Karpas-422 (cell line): ENCODE data around the gene WASHC4. TPM values are rescaled to one million over a fixed set of nuclear protein-coding genes. Genes with fewer than 3 reads are reported as not detected.

Experiments
- DNase-seq: peaks from one replicate; pipeline ENCODE4 v3.0.0-alpha.2; 2015
- H2AFZ ChIP-seq: fragments of 200-600 bp; sonication (generic); 2 replicates; pipeline ENCODE4 v1.6.1; 2014; ENCODE audit warnings: antibody characterized with exemption, low read length, mixed read lengths
- H3K27ac ChIP-seq: fragments of 200-600 bp; sonication (generic); 2 replicates; pipeline ENCODE4 v1.5.1; 2014; ENCODE audit warnings: mild to moderate bottlenecking, low read length, moderate library complexity
- H3K27me3 ChIP-seq: fragments of 200-600 bp; sonication (generic); 2 replicates; pipeline ENCODE4 v1.6.1; 2014; ENCODE audit warnings: low read length, mixed read lengths
- H3K36me3 ChIP-seq: fragments of 200-600 bp; sonication (generic); 2 replicates; pipeline ENCODE4 v1.6.1; 2014; ENCODE audit warnings: low read length, mixed read lengths; ENCODE audit not compliant: insufficient read depth
- H3K4me1 ChIP-seq: fragments of 200-600 bp; sonication (generic); 2 replicates; pipeline ENCODE4 v1.6.1; 2014; ENCODE audit warnings: mild to moderate bottlenecking, low read length, mixed read lengths
- H3K4me2 ChIP-seq: fragments of 200-600 bp; sonication (generic); 2 replicates; pipeline ENCODE4 v1.6.1; 2014; ENCODE audit warnings: low read length, low read depth, mild to moderate bottlenecking; ENCODE audit not compliant: poor library complexity, severe bottlenecking
- H3K4me3 ChIP-seq: fragments of 200-600 bp; sonication (generic); 2 replicates; pipeline ENCODE4 v1.5.1; 2014; ENCODE audit warnings: mild to moderate bottlenecking, antibody characterized with exemption, low read length, mixed read lengths
- H3K79me2 ChIP-seq: fragments of 200-600 bp; sonication (generic); 2 replicates; pipeline ENCODE4 v1.6.1; 2014; ENCODE audit warnings: mild to moderate bottlenecking, low read length, mixed read lengths
- H3K9ac ChIP-seq: fragments of 200-600 bp; sonication (generic); 2 replicates; pipeline ENCODE4 v1.6.0; 2014; ENCODE audit warnings: low read length
- H3K9me2 ChIP-seq: fragments of 200-600 bp; sonication (generic), shearing (Covaris generic); replicated peaks from 2 replicates; pipeline ENCODE4 v1.6.0; 2014; ENCODE audit warnings: mild to moderate bottlenecking, low read length, moderate library complexity; ENCODE audit not compliant: insufficient read depth
- H3K9me3 ChIP-seq: fragments of 300-700, 200-600 bp; sonication (generic); 2 replicates; pipeline ENCODE4 v1.6.1; 2014; ENCODE audit warnings: low read length, mixed read lengths
- H4K20me1 ChIP-seq: fragments of 200-600 bp; sonication (generic); 2 replicates; pipeline ENCODE4 v1.6.1; 2014; ENCODE audit warnings: mild to moderate bottlenecking, antibody characterized with exemption, low read length, low read depth; ENCODE audit not compliant: insufficient read depth
- total RNA-seq: library from RNA; depleted of rRNA; stranded (reverse); fragments of >200 nt; shearing (Covaris generic); gene quantifications from 2 replicates; pipeline ENCODE4 v1.2.3, GENCODE V29; 2014; ENCODE audit warnings: low replicate concordance

The WASHC4 gene
- total RNA-seq, 1 experiment from 2014 or later, result 93.0 TPM

DNA sequence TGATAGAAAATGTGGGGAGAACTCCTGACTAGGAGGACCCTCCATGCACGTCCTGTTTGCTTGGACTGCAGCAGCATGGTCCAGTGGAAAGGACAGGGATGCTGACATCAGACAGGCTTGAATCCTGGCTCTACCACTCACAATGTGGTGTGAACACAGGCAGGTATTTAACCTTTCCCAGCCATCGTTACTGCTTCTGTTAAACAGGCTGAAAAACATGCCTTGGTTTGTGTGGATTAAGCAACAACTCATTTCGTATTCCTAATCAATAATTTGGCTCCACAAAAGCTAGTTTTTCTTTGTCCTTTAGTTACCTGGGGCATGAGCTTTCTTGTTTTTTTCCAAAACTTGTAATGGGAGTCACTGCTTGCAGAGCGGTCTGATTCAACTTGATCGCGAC lies 87.4 kb downstream of the WASHC4 start:
- Histone ChIP-seq H3K36me3 (peaks cover 23% of the 10 kb centered on the region; the same call in 1 of the 2 replicates), H3K4me2 (no peak overlapping the region), H3K4me3 (no peak overlapping the region), H3K9me2 (no peaks in the 10 kb centered on the region), H3K79me2 (no peaks in the 10 kb centered on the region), H3K27me3 (no peaks in the 10 kb centered on the region), H3K4me1 (no peaks in the 10 kb centered on the region), H2AFZ (no peak overlapping the region), H4K20me1 (no peaks in the 10 kb centered on the region), H3K9ac (no peak overlapping the region), H3K9me3 (no peaks in the 10 kb centered on the region), H3K27ac (no peak overlapping the region)
- no peak for DNase-seq

DNA sequence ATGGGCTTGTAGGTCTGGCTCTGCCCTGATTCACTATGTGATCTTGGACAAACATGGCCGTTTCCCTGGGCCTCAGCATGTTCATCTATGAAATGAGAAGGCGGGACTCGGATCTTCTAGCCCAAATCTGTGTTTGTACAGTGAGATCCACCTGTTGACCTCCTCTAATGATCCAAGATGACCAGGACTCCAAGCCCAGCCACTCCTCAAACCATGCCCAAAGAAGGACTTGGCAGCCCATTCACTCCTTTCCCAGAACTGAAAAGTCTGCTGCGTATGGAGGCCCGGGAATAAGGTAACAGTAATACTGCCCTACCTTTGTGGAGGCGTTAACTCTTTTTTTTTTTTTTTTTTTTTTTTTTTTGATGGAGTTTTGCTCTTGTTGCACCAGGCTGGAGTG lies 88.6 kb downstream of the WASHC4 start:
- peaks cover 15% of the 10 kb centered on the region; the same call in 1 of the 2 replicates for H3K36me3 ChIP-seq
- no peak overlapping the region for H2AFZ ChIP-seq

DNA sequence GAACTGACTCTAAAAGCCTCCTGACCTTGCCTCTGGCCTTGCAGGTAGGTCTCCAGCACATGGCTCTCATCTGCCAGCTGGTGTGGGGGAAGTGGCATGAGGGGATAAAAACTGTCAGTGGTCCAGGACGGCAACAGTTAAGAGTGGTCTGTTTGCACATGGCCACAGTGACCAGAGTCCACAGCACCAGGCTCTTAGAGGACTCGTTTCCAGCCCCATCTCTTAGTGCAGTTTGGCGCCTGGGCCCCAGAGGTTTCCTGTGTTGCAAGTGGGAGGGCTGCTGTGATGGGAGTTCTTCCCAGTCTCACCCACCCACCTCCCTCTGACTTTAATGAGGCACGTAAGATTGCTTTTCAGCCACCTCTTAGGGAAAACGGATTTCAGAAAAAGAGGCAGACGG lies 91.4 kb downstream of the WASHC4 start:
- Histone ChIP-seq H4K20me1 (no peaks in the 10 kb centered on the region), H3K4me1 (peaks cover 18% of the 10 kb centered on the region), H3K79me2 (no peaks in the 10 kb centered on the region), H3K27me3 (no peaks in the 10 kb centered on the region), H3K36me3 (peaks cover 12% of the 10 kb centered on the region; the same call in 1 of the 2 replicates), H3K27ac (no peak overlapping the region), H3K9ac (no peak overlapping the region), H2AFZ (no peak overlapping the region), H3K4me2 (no peak overlapping the region), H3K9me2 (no peaks in the 10 kb centered on the region), H3K4me3 (no peak overlapping the region), H3K9me3 (no peaks in the 10 kb centered on the region)
- no peak for DNase-seq

More for the DNA sequence above, 88.6 kb downstream of the WASHC4 start:
- Histone ChIP-seq H3K4me1 (peaks cover 2% of the 10 kb centered on the region), H3K9me3 (no peaks in the 10 kb centered on the region), H3K9ac (no peak overlapping the region), H3K4me3 (no peak overlapping the region), H3K4me2 (no peak overlapping the region), H3K27me3 (no peaks in the 10 kb centered on the region), H4K20me1 (no peaks in the 10 kb centered on the region), H3K79me2 (no peaks in the 10 kb centered on the region), H3K9me2 (no peaks in the 10 kb centered on the region), H3K27ac (no peak overlapping the region)
- no peak for DNase-seq

DNA sequence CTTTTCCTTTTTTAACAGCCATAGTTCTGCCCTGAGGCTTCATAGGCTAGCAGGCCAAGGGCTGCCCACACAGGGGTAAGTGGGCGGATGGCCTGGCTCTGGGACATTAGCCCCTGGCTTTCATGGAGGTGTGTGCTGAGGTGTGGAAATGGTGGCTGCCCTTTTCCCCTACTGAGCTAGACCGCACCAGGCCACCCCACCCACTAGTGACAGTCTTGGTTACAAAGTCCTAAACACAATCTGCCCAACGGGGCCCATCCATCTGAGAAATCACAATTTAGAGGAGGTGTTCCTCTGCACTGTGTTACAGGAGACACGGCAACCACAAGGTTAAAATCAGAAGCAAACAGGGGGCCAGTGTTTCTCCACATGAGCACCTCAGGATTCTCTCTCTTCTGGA lies 92.9 kb downstream of the WASHC4 start:
- Histone ChIP-seq H3K36me3 (peaks cover 4% of the 10 kb centered on the region; the same call in 1 of the 2 replicates), H3K4me2 (no peak overlapping the region), H3K27ac (no peak overlapping the region), H3K9me2 (no peaks in the 10 kb centered on the region), H2AFZ (no peak overlapping the region), H3K9ac (no peak overlapping the region), H4K20me1 (no peaks in the 10 kb centered on the region), H3K79me2 (no peaks in the 10 kb centered on the region), H3K4me1 (peaks cover 18% of the 10 kb centered on the region), H3K4me3 (no peak overlapping the region), H3K9me3 (no peaks in the 10 kb centered on the region), H3K27me3 (no peaks in the 10 kb centered on the region)
- no peak for DNase-seq

DNA sequence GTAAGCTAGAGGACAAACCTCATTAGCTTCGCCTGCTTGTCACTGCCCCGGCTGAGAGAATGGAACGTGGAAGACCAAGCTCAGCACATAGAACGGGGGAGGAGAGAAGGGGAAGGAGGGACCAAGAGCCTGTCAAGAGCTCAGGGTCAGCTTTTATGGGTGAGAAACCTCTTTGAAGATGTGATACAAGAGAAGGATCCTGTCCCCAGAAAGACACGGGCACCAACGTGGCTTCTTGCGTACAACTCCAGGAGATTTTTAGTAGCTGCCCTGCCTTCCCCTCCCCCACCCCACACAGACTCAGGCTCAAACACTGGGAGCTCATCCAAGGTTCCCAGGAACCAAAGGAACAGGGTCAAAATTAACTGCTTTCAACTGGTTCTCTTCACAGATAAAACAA lies 93.8 kb downstream of the WASHC4 start:
- Histone ChIP-seq H3K4me1 (peaks cover 18% of the 10 kb centered on the region), H3K79me2 (no peaks in the 10 kb centered on the region), H3K4me3 (no peak overlapping the region), H3K27ac (no peak overlapping the region; the same call in 1 of the 2 replicates), H3K36me3 (peaks cover 4% of the 10 kb centered on the region; the same call in 1 of the 2 replicates), H3K27me3 (no peaks in the 10 kb centered on the region), H3K9me3 (no peaks in the 10 kb centered on the region), H3K9ac (no peak overlapping the region), H3K4me2 (peak overlapping the region; percentile 5), H4K20me1 (no peaks in the 10 kb centered on the region), H3K9me2 (no peaks in the 10 kb centered on the region), H2AFZ (no peak overlapping the region)
- DNase-seq, result no peak

DNA sequence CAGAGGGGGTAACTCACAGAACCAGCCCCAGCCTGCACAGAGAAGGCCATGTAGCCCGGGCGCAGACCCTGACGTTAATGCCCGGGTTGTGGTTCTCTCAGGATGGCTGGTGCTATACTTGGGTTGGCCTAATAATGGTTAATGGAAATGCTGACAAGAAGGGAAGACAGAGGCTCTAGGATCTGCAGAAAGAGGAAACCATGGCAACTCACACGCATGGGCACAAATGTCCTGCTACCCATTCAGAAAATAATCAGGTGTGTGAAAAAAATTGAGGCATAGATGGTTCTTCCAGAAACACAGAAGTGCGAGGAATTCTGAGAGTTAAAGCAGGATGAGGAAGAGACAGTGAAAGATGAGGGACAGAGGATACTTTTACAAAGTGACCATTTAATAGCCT lies 94.7 kb downstream of the WASHC4 start:
- no peak for DNase-seq
- H3K27ac ChIP-seq, result peak overlapping the region; percentile 56
- H3K9me3 ChIP-seq, result no peaks in the 10 kb centered on the region
- H3K79me2 ChIP-seq, result no peaks in the 10 kb centered on the region
- H3K4me3 ChIP-seq, result no peak overlapping the region
- H4K20me1 ChIP-seq, result no peaks in the 10 kb centered on the region
- H3K9me2 ChIP-seq, result no peaks in the 10 kb centered on the region
- no peak overlapping the region for H3K9ac ChIP-seq
- H3K27me3 ChIP-seq, result no peaks in the 10 kb centered on the region
- no peak overlapping the region for H3K4me2 ChIP-seq
- H3K36me3 ChIP-seq, result peaks cover 4% of the 10 kb centered on the region; the same call in 1 of the 2 replicates
- H3K4me1 ChIP-seq, result peaks cover 18% of the 10 kb centered on the region
- H2AFZ ChIP-seq, result no peak overlapping the region

DNA sequence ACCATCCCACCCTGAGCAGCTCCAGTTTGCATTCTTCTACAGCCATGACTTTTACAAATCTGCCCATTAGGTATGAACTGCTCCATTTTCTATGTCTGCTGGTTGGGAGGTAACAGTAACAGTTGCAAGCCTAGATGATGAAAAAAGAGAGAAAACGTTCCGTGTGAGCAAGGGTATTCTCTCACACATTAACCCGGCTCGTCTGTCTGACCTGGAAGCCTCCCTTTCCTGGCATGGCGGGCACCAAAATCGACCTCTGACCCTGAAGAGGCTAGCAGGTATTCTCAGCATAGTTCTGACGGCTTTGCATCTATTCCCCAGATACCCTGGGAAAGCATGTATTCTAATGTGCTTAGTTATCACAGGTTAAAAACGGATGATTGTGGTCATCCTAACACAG lies 96.6 kb downstream of the WASHC4 start:
- Histone ChIP-seq H3K27me3 (no peaks in the 10 kb centered on the region), H3K4me3 (no peak overlapping the region), H3K36me3 (peaks cover 4% of the 10 kb centered on the region; the same call in 1 of the 2 replicates), H3K79me2 (no peaks in the 10 kb centered on the region), H3K4me1 (peaks cover 18% of the 10 kb centered on the region), H3K9me3 (no peaks in the 10 kb centered on the region), H3K9ac (no peak overlapping the region), H2AFZ (no peak overlapping the region), H4K20me1 (no peaks in the 10 kb centered on the region), H3K4me2 (no peak overlapping the region), H3K27ac (no peak overlapping the region), H3K9me2 (no peaks in the 10 kb centered on the region)
- no peak for DNase-seq

DNA sequence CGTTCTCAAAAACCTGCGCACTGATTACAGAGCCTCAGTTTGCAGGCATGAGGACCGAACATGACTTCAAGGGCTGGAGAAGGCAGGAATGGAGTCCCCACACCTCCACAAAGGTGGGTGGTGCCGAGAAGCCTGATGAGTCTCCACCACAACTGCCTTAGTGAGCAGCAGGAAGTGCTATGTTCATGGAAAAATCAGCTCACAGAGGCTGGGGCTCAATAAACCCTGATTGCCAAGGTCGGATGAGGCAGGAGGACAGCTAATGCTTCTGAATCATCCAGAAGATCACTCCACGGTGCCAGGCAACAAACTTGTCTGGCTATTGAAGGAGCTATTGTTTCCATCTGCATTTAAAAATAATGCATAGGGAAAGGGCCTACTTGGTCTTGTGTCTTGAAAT lies 97.4 kb downstream of the WASHC4 start:
- Histone ChIP-seq H3K4me2 (no peak overlapping the region), H3K36me3 (peaks cover 4% of the 10 kb centered on the region; the same call in 1 of the 2 replicates)

More for the DNA sequence above, 97.4 kb downstream of the WASHC4 start:
- no peaks in the 10 kb centered on the region for H3K79me2 ChIP-seq
- H4K20me1 ChIP-seq, result no peaks in the 10 kb centered on the region
- H3K9me2 ChIP-seq, result no peaks in the 10 kb centered on the region
- no peaks in the 10 kb centered on the region for H3K9me3 ChIP-seq
- no peak overlapping the region for H2AFZ ChIP-seq
- H3K27ac ChIP-seq, result no peak overlapping the region
- H3K4me3 ChIP-seq, result no peak overlapping the region
- H3K9ac ChIP-seq, result no peak overlapping the region
- peaks cover 18% of the 10 kb centered on the region for H3K4me1 ChIP-seq
- no peak for DNase-seq
- no peaks in the 10 kb centered on the region for H3K27me3 ChIP-seq
